ENCODE measurements around the gene SPRR5.

The SPRR5 gene

DNA sequence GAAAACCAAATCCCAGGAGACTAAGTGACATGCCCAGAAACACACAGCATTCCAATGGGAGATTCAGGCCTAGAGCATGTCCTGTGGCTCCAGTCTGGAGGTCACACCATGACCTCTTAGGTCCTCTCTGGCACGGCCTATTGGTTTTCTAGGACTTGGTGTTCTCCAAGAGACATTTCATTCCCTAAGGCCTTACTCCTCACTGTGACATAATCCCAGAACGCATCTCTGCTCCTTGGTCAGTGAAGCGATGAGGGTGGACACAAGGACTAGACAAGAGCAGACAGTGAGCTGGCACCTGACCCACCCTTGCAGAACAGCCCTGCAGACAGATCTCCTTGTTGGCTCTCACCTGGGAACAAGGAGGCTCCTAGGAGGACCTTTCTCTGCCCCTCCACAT lies 37.8 kb upstream of the SPRR5 start:
- TF ChIP-seq EZH2 (IDR thresholded peaks at IDR 0.05) = no peak
- TF ChIP-seq FOXP2 (optimal IDR thresholded peaks at IDR 0.05; ENCODE audit: control extremely low read depth, extremely low read length, insufficient read depth) = no peak
- TF ChIP-seq POLR2AphosphoS5 (IDR thresholded peaks at IDR 0.05; ENCODE audit: borderline replicate concordance, low read depth, low read length) = no peak
- DNase-seq (ENCODE audit: low read depth, low spot score) = no peak
- Histone ChIP-seq H3K36me3 (ENCODE audit: insufficient read depth, low read length) (no peaks in the 10 kb centered on the region), H3K4me3 (no peak overlapping the region), H3K27ac (no peak overlapping the region), H3K9me3 (ENCODE audit: low read depth, low read length) (no peaks in the 10 kb centered on the region), H3K9ac (ENCODE audit: insufficient read length) (no peak overlapping the region)

DNA sequence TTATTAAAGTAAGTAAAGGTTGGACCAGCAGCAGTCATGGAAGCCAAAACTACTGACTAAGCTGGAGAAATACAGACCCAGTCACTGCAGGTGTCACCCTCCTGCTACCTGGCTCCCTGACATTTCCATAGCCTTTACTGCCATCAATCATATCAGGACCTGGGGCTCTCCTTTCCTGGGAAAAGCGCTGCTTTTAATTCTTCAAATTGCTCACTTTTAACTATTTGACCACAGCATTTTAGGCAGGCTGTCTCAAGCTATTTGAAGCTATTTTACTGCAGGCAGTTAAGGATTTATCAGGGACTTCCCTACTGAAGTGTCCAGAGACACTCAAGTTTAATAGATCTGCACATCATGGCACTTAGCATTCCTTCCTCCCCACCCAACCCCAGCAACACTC lies 34.5 kb upstream of the SPRR5 start:
- no peak for TF ChIP-seq EZH2 (IDR thresholded peaks at IDR 0.05)
- TF ChIP-seq FOXP2 (optimal IDR thresholded peaks at IDR 0.05; ENCODE audit: control extremely low read depth, extremely low read length, insufficient read depth) = no peak
- no peak for TF ChIP-seq POLR2AphosphoS5 (IDR thresholded peaks at IDR 0.05; ENCODE audit: borderline replicate concordance, low read depth, low read length)
- no peak for DNase-seq (ENCODE audit: low read depth, low spot score)
- Histone ChIP-seq H3K4me3 (no peak overlapping the region), H3K9ac (ENCODE audit: insufficient read length) (no peak overlapping the region), H3K27ac (no peak overlapping the region), H3K9me3 (ENCODE audit: low read depth, low read length) (no peaks in the 10 kb centered on the region), H3K36me3 (ENCODE audit: insufficient read depth, low read length) (no peaks in the 10 kb centered on the region)

DNA sequence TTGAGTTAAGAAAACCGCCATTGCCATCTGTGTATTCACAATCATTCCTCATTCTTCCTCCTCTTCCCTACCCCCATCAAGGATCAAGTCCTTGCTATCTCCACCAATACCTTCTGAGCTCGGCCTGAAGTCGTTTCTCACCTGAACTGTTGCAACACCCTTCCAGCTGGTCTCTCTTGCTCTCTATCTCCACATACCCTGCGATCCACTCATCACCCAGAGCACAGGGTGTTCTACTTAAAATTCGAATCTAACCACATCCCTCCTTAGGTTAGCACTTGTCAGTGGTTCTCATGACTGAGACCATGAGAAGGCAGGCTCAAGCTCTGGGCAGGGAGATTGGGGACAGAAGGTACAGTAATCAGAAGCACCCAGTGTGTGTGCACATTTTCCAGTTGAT lies 34.1 kb upstream of the SPRR5 start:
- no peaks in the 10 kb centered on the region for H3K9me3 ChIP-seq (ENCODE audit: low read depth, low read length)
- no peak overlapping the region for H3K4me3 ChIP-seq
- no peak overlapping the region for H3K9ac ChIP-seq (ENCODE audit: insufficient read length)
- H3K27ac ChIP-seq = no peak overlapping the region
- TF ChIP-seq EZH2 (IDR thresholded peaks at IDR 0.05) (no peak), POLR2AphosphoS5 (IDR thresholded peaks at IDR 0.05; ENCODE audit: borderline replicate concordance, low read depth, low read length) (no peak), FOXP2 (optimal IDR thresholded peaks at IDR 0.05; ENCODE audit: control extremely low read depth, extremely low read length, insufficient read depth) (no peak)
- DNase-seq (ENCODE audit: low read depth, low spot score) = no peak
- H3K36me3 ChIP-seq (ENCODE audit: insufficient read depth, low read length) = no peaks in the 10 kb centered on the region

DNA sequence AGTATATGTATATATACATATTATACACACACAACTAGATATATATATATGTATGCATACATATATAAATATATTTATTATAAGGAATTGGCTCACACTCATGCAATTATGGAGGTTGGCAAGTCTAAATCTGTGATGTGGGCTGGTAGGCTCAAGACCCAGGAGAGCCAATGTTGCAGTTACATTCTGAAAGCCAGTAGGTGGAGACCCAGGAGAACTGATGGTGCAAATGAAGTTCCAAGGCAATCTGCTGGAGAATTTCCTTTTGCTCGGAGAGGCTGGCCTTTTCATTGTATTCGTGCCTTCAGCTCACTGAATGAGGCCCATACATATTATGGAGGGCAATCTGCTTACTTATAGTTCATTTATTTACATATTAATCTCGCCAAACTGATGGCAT lies 29.2 kb upstream of the SPRR5 start:
- TF ChIP-seq EZH2 (IDR thresholded peaks at IDR 0.05) (no peak), FOXP2 (optimal IDR thresholded peaks at IDR 0.05; ENCODE audit: control extremely low read depth, extremely low read length, insufficient read depth) (no peak), POLR2AphosphoS5 (IDR thresholded peaks at IDR 0.05; ENCODE audit: borderline replicate concordance, low read depth, low read length) (no peak)
- H3K4me3 ChIP-seq = no peak overlapping the region
- no peak for DNase-seq (ENCODE audit: low read depth, low spot score)
- no peaks in the 10 kb centered on the region for H3K36me3 ChIP-seq (ENCODE audit: insufficient read depth, low read length)
- H3K9ac ChIP-seq (ENCODE audit: insufficient read length) = no peak overlapping the region
- no peak overlapping the region for H3K27ac ChIP-seq
- no peaks in the 10 kb centered on the region for H3K9me3 ChIP-seq (ENCODE audit: low read depth, low read length)

DNA sequence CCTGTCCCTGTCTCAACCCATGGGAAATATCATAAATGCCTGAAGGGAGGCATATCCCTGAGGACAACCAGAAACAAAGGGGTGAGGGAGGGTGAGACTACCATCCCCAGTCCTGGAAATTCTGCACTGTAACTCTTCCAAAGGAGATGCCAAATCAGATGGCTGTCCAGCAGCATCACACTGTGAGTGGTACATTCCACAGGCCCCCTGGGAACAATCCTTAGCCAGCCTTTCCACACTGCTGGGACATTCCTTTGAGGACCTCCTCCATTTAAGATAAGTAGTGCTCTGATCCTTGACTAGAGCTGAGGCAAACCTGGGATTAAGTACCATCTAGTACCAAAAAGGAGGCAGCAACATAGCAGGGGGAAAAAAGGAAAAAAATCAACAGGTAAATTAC lies 27.9 kb upstream of the SPRR5 start:
- H3K36me3 ChIP-seq (ENCODE audit: insufficient read depth, low read length) = no peaks in the 10 kb centered on the region
- no peak for TF ChIP-seq POLR2AphosphoS5 (IDR thresholded peaks at IDR 0.05; ENCODE audit: borderline replicate concordance, low read depth, low read length)
- TF ChIP-seq EZH2 (IDR thresholded peaks at IDR 0.05) = no peak
- no peak for TF ChIP-seq FOXP2 (optimal IDR thresholded peaks at IDR 0.05; ENCODE audit: control extremely low read depth, extremely low read length, insufficient read depth)
- H3K4me3 ChIP-seq = no peak overlapping the region
- no peak overlapping the region for H3K27ac ChIP-seq
- H3K9me3 ChIP-seq (ENCODE audit: low read depth, low read length) = no peaks in the 10 kb centered on the region
- H3K9ac ChIP-seq (ENCODE audit: insufficient read length) = no peak overlapping the region
- no peak for DNase-seq (ENCODE audit: low read depth, low spot score)

DNA sequence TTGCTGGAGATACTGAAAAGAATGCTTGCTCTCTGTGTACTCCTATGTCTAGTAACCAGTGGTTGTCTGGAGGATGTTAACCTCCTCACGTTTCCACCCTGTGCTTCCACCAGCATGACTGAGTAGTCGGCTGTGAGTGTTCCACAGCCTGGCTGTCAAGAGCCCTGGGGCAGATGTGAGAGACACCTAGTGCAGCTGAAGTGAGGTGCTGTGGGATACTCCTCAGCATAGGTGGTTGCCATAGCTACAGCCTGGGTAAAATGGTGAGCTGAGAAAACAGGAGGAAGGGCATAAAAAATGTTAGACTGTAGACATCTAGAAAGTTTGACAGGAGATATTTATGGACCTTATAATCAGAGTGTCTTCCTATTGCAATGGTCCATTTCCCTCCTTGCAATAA lies 22.8 kb upstream of the SPRR5 start:
- no peak for DNase-seq (ENCODE audit: low read depth, low spot score)

DNA sequence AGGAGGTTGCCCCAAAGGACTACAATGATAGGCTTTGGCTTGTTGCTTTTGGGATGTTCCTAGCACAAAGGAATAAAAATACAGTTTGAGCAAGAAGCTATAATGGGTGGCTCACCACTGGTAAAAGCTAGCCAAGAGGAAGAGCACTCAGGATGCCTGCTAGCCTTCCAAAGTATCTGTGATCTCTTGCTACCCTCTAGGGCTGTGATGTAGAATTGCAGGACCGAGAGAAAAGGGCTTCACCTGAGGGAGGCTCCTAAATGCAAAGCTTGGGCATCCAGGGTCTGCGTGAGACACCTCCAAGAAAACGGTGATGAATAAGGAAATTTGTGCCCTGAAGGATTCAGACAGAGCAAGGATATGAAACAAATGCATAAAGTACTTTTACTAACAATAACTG lies 20.9 kb upstream of the SPRR5 start:
- no peak for TF ChIP-seq FOXP2 (optimal IDR thresholded peaks at IDR 0.05; ENCODE audit: control extremely low read depth, extremely low read length, insufficient read depth)
- no peak for TF ChIP-seq EZH2 (IDR thresholded peaks at IDR 0.05)
- TF ChIP-seq POLR2AphosphoS5 (IDR thresholded peaks at IDR 0.05; ENCODE audit: borderline replicate concordance, low read depth, low read length) = no peak
- no peak overlapping the region for H3K9ac ChIP-seq (ENCODE audit: insufficient read length)
- no peak overlapping the region for H3K27ac ChIP-seq
- no peak for DNase-seq (ENCODE audit: low read depth, low spot score)
- no peak overlapping the region for H3K4me3 ChIP-seq
- H3K36me3 ChIP-seq (ENCODE audit: insufficient read depth, low read length) = no peaks in the 10 kb centered on the region
- H3K9me3 ChIP-seq (ENCODE audit: low read depth, low read length) = no peaks in the 10 kb centered on the region

More for the DNA sequence above, 22.8 kb upstream of the SPRR5 start:
- Histone ChIP-seq H3K9ac (ENCODE audit: insufficient read length) (no peak overlapping the region), H3K27ac (no peak overlapping the region), H3K4me3 (no peak overlapping the region), H3K36me3 (ENCODE audit: insufficient read depth, low read length) (no peaks in the 10 kb centered on the region), H3K9me3 (ENCODE audit: low read depth, low read length) (no peaks in the 10 kb centered on the region)
- TF ChIP-seq EZH2 (IDR thresholded peaks at IDR 0.05) = no peak
- no peak for TF ChIP-seq POLR2AphosphoS5 (IDR thresholded peaks at IDR 0.05; ENCODE audit: borderline replicate concordance, low read depth, low read length)
- no peak for TF ChIP-seq FOXP2 (optimal IDR thresholded peaks at IDR 0.05; ENCODE audit: control extremely low read depth, extremely low read length, insufficient read depth)

DNA sequence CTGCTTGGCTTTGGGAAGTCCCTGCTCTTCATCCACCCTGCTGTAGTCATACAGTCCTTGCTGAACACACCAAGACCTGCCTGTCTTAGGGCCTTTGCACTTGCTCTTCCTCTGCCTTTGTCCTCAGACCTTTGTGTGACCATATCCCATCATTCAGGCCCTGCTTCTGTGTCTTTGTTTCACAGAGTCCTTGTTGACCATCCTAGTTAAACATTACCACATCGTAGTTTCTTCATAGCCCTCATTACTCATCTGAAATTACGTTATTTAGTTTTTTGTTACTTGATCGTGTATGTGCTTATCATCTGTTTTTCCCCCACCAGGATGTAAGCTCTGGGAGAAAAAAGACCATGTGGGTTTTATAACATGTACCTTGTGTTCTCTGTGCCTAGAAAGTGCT lies 18.3 kb upstream of the SPRR5 start:
- Histone ChIP-seq H3K27ac (no peak overlapping the region), H3K36me3 (ENCODE audit: insufficient read depth, low read length) (no peaks in the 10 kb centered on the region), H3K9ac (ENCODE audit: insufficient read length) (no peak overlapping the region), H3K4me3 (no peak overlapping the region), H3K9me3 (ENCODE audit: low read depth, low read length) (no peaks in the 10 kb centered on the region)
- TF ChIP-seq POLR2AphosphoS5 (IDR thresholded peaks at IDR 0.05; ENCODE audit: borderline replicate concordance, low read depth, low read length) = no peak
- TF ChIP-seq EZH2 (IDR thresholded peaks at IDR 0.05) = no peak
- TF ChIP-seq FOXP2 (optimal IDR thresholded peaks at IDR 0.05; ENCODE audit: control extremely low read depth, extremely low read length, insufficient read depth) = no peak
- no peak for DNase-seq (ENCODE audit: low read depth, low spot score)

DNA sequence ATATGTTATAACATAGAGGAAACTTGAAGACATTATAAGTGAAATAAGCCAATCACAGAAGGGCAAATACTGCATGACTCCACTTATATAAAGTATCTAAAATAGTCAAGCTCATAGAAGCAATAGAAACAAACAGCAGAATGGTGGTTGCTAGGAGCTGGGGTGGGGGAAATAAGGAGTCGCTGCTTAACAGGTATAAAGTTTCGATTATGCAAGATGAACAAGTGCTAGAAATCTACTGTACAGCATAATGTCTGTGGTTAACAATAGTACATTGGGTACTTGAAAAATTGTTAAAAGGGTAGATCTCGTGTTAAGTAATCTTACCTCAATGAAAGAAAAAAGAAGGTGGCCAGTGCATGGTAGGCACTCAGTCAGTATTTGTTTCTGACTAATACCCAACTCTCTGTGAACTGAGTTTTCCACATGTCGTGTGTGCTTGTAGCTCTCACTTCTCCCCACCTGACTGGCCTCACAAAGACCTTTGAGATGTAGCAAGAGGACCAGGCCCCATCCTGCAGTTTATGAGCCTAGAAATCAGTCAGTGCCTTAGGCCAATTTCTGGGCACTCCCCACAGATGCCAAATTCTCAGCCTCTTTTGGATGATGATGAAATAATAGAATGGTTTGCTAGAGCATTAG lies 14.7 kb upstream of the SPRR5 start:
- no peak for TF ChIP-seq EZH2 (IDR thresholded peaks at IDR 0.05)
- TF ChIP-seq POLR2AphosphoS5 (IDR thresholded peaks at IDR 0.05; ENCODE audit: borderline replicate concordance, low read depth, low read length) = no peak
- TF ChIP-seq FOXP2 (optimal IDR thresholded peaks at IDR 0.05; ENCODE audit: control extremely low read depth, extremely low read length, insufficient read depth) = no peak
- no peaks in the 10 kb centered on the region for H3K36me3 ChIP-seq (ENCODE audit: insufficient read depth, low read length)
- no peaks in the 10 kb centered on the region for H3K9me3 ChIP-seq (ENCODE audit: low read depth, low read length)
- no peak for DNase-seq (ENCODE audit: low read depth, low spot score)
- no peak overlapping the region for H3K4me3 ChIP-seq
- H3K9ac ChIP-seq (ENCODE audit: insufficient read length) = no peak overlapping the region
- no peak overlapping the region for H3K27ac ChIP-seq

Data from SK-N-MC (cell line).